HepG2 (cell line): Measurements from ENCODE around the gene KDM1B. TPM values are rescaled to one million over a fixed set of nuclear protein-coding genes. Genes with fewer than 3 reads are reported as not detected.

Source experiments
- ATAC-seq: fragments of 200-7000 bp; cut with Tn5 transposase; 3 replicates; pipeline ENCODE4 v1.9.1; 2020; ENCODE audit warnings: mild to moderate bottlenecking, moderate library complexity
- BruUV-seq: library from RNA; stranded (reverse); fragments of 400-500 nt; replicated peaks from 2 replicates; lab custom pipeline; 2021; lab: Mats Ljungman, UMichigan
- CTCF ChIA-PET: fragments of 300-600 bp; formaldehyde crosslinking; extraction: SDS; loops from one replicate; lab custom pipeline; 2021; ENCODE audit warnings: low total read pairs, inconsistent platforms, low intra/inter-chr PET ratio; lab: Yijun Ruan, JAX
- POLR2A ChIA-PET: fragments of 350-600 bp; sonication (Branson Sonifier 250); formaldehyde crosslinking; loops from one replicate; lab custom pipeline; 2020; ENCODE audit warnings: antibody characterized with exemption, inconsistent platforms; lab: Yijun Ruan, JAX
- DNase-seq: peaks from one replicate; pipeline ENCODE4 v3.0.0-alpha.2; 2015; ENCODE audit warnings: low spot score
- FAIRE-seq: peaks from 3 replicates; lab custom pipeline; 2011; peaks lifted over from hg19 to GRCh38; lab: Jason Lieb, UNC
- H2AFZ ChIP-seq: one replicate; pipeline ENCODE4 v1.6.1; 2011; ENCODE audit warnings: low read length, inconsistent platforms
- H3K27ac ChIP-seq: fragments of 300-600 bp; 3 replicates; pipeline ENCODE4 v1.8.0; 2011; ENCODE audit warnings: mixed run types, mild to moderate bottlenecking, mixed read lengths, low read length, inconsistent platforms; ENCODE audit not compliant: insufficient read depth; ENCODE audit errors: extremely low read length
- H3K27me3 ChIP-seq, 2 experiments: fragments of 200-600 bp in 1 of 2; 2 replicates in 1 of 2; 3 replicates in 1 of 2; pipeline versions ENCODE4 v1.6.0 to v1.8.0; 2011; ENCODE audit warnings: low read length in 2 of 2, mild to moderate bottlenecking in 2 of 2, moderate library complexity in 2 of 2, inconsistent platforms in 1 of 2; ENCODE audit not compliant: insufficient read depth in 2 of 2, control insufficient read depth in 1 of 2
- H3K36me3 ChIP-seq, 2 experiments: fragments of 200-600 bp in 1 of 2; replicated peaks in 1 of 2; 2 replicates in 1 of 2; 3 replicates in 1 of 2; pipeline versions ENCODE4 v1.5.1 to v1.8.0; 2011; ENCODE audit warnings: low read length in 2 of 2, inconsistent platforms in 1 of 2; ENCODE audit not compliant: insufficient read depth in 2 of 2, control insufficient read depth in 1 of 2
- H3K4me1 ChIP-seq: 2 replicates; pipeline ENCODE4 v1.5.1; 2012; ENCODE audit warnings: low read length, inconsistent platforms; ENCODE audit not compliant: insufficient read depth
- H3K4me2 ChIP-seq: 2 replicates; pipeline ENCODE4 v1.6.0; 2011; ENCODE audit warnings: low read depth, low read length, inconsistent platforms
- H3K4me3 ChIP-seq, 3 experiments: fragments of 200-600 bp in 1 of 3; sonication (generic), shearing (Covaris generic) in 1 of 3; replicated peaks in 1 of 3; 2 replicates each; pipeline ENCODE4 v1.5.1; 2011 to 2016; ENCODE audit warnings: low read length in 3 of 3, inconsistent platforms in 2 of 3, low read depth in 2 of 3, mild to moderate bottlenecking in 2 of 3, control low read depth in 1 of 3, mixed read lengths in 1 of 3; ENCODE audit not compliant: insufficient read depth in 1 of 3
- H3K79me2 ChIP-seq: one replicate; pipeline ENCODE4 v1.6.1; 2011; ENCODE audit warnings: low read length, inconsistent platforms; ENCODE audit not compliant: insufficient read depth
- H3K9ac ChIP-seq: 2 replicates; pipeline ENCODE4 v1.6.0; 2011; ENCODE audit warnings: mild to moderate bottlenecking, low read depth, low read length, inconsistent platforms; ENCODE audit not compliant: insufficient read depth
- H3K9me3 ChIP-seq: 2 replicates; pipeline ENCODE4 v1.5.1; 2012; ENCODE audit warnings: mild to moderate bottlenecking, low read length
- H4K20me1 ChIP-seq: 2 replicates; pipeline ENCODE4 v1.6.0; 2011; ENCODE audit warnings: inconsistent platforms, mild to moderate bottlenecking, low read length, moderate library complexity; ENCODE audit not compliant: insufficient read depth
- GATAD2A ChIP-seq: IDR thresholded peaks from 2 replicates; pipeline ENCODE4 v1.6.1; 2016
- HOXA9 ChIP-seq: sonication (generic); formaldehyde crosslinking; IDR thresholded peaks from 2 replicates; pipeline ENCODE4 v1.8.1; 2022; ENCODE audit warnings: missing genetic modification reagents, mild to moderate bottlenecking, moderate library complexity, borderline replicate concordance
- MLLT10 ChIP-seq: sonication (generic); formaldehyde crosslinking; IDR thresholded peaks from 2 replicates; pipeline ENCODE4 v1.4.0; 2020; ENCODE audit warnings: missing genetic modification reagents
- RFX5 ChIP-seq: IDR thresholded peaks from 2 replicates; pipeline ENCODE4 v1.6.1; 2011; ENCODE audit warnings: low read depth, low read length, improper control_type of control experiment
- XBP1 ChIP-seq: sonication (generic); formaldehyde crosslinking; IDR thresholded peaks from 2 replicates; pipeline ENCODE4 v1.5.0; 2020; ENCODE audit warnings: missing genetic modification reagents
- ZIK1 ChIP-seq: sonication (generic); formaldehyde crosslinking; IDR thresholded peaks from 2 replicates; pipeline ENCODE4 v1.5.0; 2020; ENCODE audit warnings: mild to moderate bottlenecking, low read depth, missing genetic modification reagents, borderline replicate concordance
- ZNF253 ChIP-seq: sonication (generic); formaldehyde crosslinking; IDR thresholded peaks from 2 replicates; pipeline ENCODE4 v1.8.0; 2022; ENCODE audit warnings: mild to moderate bottlenecking, missing genetic modification reagents, borderline replicate concordance
- ZNF614 ChIP-seq: IDR thresholded peaks from 2 replicates; pipeline ENCODE4 v1.6.1; 2018; ENCODE audit warnings: missing biosample characterization, missing genetic modification reagents, inconsistent platforms, borderline replicate concordance
- ZNF761 ChIP-seq: sonication (generic); formaldehyde crosslinking; conservative IDR thresholded peaks from 2 replicates; pipeline ENCODE4 v1.4.0; 2020; ENCODE audit warnings: mild to moderate bottlenecking, missing genetic modification reagents
- ZNF776 ChIP-seq: sonication (generic); formaldehyde crosslinking; IDR thresholded peaks from 2 replicates; pipeline ENCODE4 v1.4.0; 2020; ENCODE audit warnings: mild to moderate bottlenecking, missing genetic modification reagents
- ZSCAN9 ChIP-seq: IDR thresholded peaks from 2 replicates; pipeline ENCODE4 v1.6.1; 2016; ENCODE audit warnings: borderline replicate concordance
- WGBS: methylation state at CpG from one replicate; pipeline ENCODE4 v1.1.6; 2017; ENCODE audit warnings: low lambda C conversion rate; 5-methylcytosine and 5-hydroxymethylcytosine counted together
- in situ Hi-C: cut with HindIII; loops from 2 replicates; pipeline ENCODE4 v1.10.0; 2017; ENCODE audit warnings: low pct_unique_long_range_greater_than_20kb; ENCODE audit not compliant: extremely low pct_ligation_motif_present
- intact Hi-C: fragments of 100-400 bp; cut with micrococcal nuclease; formaldehyde crosslinking; loops from one replicate; pipeline ENCODE4 v1.10.0; 2022; ENCODE audit not compliant: unreplicated experiment
- polyA plus RNA-seq, 8 experiments: library from polyadenylated mRNA; depleted of rRNA in 3 of 8; stranded (reverse) in 7 of 8; unstranded in 1 of 8; fragments of >200 nt; fragmentation: Illumina TruSeq in 4 of 8; extraction: Trizol in 4 of 8; gene quantifications; 2 replicates each; pipeline versions ENCODE4 v1.2.1 to v1.2.3, GENCODE V29; 2011 to 2016; ENCODE audit warnings: low read depth in 4 of 8, missing spikeins in 1 of 8, mixed read lengths in 1 of 8; ENCODE audit not compliant: insufficient read depth in 1 of 8
- total RNA-seq, 5 experiments: library from RNA; depleted of rRNA; stranded (reverse); fragments of >200 nt; fragmentation: Illumina TruSeq; extraction: Trizol; gene quantifications; 2 replicates each; pipeline ENCODE4 v1.2.3, GENCODE V29; 2016; ENCODE audit warnings: low read depth in 1 of 5
- TF ChIP-seq, protein P1 (sequence below): sonication (generic); formaldehyde crosslinking; IDR thresholded peaks from 2 replicates; pipeline ENCODE4 v1.9.0; 2021; ENCODE audit warnings: missing genetic modification reagents, borderline replicate concordance
- TF ChIP-seq, protein P2 (sequence below): sonication (generic); formaldehyde crosslinking; IDR thresholded peaks from 2 replicates; pipeline ENCODE4 v1.5.1; 2020; ENCODE audit warnings: mild to moderate bottlenecking, missing genetic modification reagents, moderate library complexity
- TF ChIP-seq, protein P3 (sequence below): sonication (generic); formaldehyde crosslinking; IDR thresholded peaks from 2 replicates; pipeline ENCODE4 v1.5.1; 2020; ENCODE audit warnings: mild to moderate bottlenecking, missing genetic modification reagents, borderline replicate concordance

KDM1B gene
- total and polyA plus RNA-seq, 2 of the 13 experiments (the other 11 are each of a cell fraction or from before 2014, with no cell fraction given), result 9.8 to 13.2 TPM

DNA sequence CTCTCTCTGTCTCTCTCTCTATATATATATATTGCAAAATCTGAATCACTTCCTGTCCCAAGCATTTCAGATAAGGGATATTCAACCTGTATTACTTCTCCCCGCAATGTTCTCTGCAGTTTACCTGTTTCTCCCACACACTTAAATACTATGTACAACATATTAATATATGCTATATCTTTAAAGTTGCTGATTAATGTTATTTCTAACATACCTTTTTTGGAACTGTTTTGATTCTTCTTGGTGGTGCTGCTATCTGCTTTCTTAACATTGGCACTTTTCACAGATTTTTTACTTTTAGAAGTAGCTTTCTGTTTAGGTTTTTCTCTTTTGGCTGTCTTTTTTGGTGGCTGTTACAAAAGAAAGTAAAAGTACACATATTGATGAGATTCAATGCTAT, 81.9 kb downstream of the KDM1B start:
- POLR2A ChIA-PET, result no interaction called here
- no peak overlapping the region for H3K27ac ChIP-seq
- H3K4me3 ChIP-seq, result no peak overlapping the region
- in situ Hi-C loops (no loop called here), intact Hi-C loops (no loop called here)
- no peak for DNase-seq
- no peaks in the 10 kb centered on the region for H3K27me3 ChIP-seq
- no peak overlapping the region for H3K4me2 ChIP-seq
- no peaks in the 10 kb centered on the region for H4K20me1 ChIP-seq
- no peak overlapping the region for H2AFZ ChIP-seq
- CTCF ChIA-PET, result no interaction called here
- H3K4me1 ChIP-seq, result peaks cover 21% of the 10 kb centered on the region
- no peak overlapping the region for H3K9ac ChIP-seq
- no peak for FAIRE-seq
- peaks cover 10 to 57% of the 10 kb centered on the region in 2 experiments for H3K36me3 ChIP-seq
- TF ChIP-seq, protein P1, sequence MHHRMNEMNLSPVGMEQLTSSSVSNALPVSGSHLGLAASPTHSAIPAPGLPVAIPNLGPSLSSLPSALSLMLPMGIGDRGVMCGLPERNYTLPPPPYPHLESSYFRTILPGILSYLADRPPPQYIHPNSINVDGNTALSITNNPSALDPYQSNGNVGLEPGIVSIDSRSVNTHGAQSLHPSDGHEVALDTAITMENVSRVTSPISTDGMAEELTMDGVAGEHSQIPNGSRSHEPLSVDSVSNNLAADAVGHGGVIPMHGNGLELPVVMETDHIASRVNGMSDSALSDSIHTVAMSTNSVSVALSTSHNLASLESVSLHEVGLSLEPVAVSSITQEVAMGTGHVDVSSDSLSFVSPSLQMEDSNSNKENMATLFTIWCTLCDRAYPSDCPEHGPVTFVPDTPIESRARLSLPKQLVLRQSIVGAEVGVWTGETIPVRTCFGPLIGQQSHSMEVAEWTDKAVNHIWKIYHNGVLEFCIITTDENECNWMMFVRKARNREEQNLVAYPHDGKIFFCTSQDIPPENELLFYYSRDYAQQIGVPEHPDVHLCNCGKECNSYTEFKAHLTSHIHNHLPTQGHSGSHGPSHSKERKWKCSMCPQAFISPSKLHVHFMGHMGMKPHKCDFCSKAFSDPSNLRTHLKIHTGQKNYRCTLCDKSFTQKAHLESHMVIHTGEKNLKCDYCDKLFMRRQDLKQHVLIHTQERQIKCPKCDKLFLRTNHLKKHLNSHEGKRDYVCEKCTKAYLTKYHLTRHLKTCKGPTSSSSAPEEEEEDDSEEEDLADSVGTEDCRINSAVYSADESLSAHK, result no peak
- no peak for TF ChIP-seq HOXA9
- TF ChIP-seq ZNF614 (CRISPR knock-in tag), result no peak
- no peak for TF ChIP-seq RFX5
- TF ChIP-seq ZNF776 (CRISPR knock-in tag), result no peak
- TF ChIP-seq, protein P2, sequence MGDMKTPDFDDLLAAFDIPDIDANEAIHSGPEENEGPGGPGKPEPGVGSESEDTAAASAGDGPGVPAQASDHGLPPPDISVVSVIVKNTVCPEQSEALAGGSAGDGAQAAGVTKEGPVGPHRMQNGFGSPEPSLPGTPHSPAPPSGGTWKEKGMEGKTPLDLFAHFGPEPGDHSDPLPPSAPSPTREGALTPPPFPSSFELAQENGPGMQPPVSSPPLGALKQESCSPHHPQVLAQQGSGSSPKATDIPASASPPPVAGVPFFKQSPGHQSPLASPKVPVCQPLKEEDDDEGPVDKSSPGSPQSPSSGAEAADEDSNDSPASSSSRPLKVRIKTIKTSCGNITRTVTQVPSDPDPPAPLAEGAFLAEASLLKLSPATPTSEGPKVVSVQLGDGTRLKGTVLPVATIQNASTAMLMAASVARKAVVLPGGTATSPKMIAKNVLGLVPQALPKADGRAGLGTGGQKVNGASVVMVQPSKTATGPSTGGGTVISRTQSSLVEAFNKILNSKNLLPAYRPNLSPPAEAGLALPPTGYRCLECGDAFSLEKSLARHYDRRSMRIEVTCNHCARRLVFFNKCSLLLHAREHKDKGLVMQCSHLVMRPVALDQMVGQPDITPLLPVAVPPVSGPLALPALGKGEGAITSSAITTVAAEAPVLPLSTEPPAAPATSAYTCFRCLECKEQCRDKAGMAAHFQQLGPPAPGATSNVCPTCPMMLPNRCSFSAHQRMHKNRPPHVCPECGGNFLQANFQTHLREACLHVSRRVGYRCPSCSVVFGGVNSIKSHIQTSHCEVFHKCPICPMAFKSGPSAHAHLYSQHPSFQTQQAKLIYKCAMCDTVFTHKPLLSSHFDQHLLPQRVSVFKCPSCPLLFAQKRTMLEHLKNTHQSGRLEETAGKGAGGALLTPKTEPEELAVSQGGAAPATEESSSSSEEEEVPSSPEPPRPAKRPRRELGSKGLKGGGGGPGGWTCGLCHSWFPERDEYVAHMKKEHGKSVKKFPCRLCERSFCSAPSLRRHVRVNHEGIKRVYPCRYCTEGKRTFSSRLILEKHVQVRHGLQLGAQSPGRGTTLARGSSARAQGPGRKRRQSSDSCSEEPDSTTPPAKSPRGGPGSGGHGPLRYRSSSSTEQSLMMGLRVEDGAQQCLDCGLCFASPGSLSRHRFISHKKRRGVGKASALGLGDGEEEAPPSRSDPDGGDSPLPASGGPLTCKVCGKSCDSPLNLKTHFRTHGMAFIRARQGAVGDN, result no peak
- no peak for TF ChIP-seq MLLT10 (CRISPR knock-in tag)
- no peak for TF ChIP-seq XBP1
- TF ChIP-seq, protein P3, sequence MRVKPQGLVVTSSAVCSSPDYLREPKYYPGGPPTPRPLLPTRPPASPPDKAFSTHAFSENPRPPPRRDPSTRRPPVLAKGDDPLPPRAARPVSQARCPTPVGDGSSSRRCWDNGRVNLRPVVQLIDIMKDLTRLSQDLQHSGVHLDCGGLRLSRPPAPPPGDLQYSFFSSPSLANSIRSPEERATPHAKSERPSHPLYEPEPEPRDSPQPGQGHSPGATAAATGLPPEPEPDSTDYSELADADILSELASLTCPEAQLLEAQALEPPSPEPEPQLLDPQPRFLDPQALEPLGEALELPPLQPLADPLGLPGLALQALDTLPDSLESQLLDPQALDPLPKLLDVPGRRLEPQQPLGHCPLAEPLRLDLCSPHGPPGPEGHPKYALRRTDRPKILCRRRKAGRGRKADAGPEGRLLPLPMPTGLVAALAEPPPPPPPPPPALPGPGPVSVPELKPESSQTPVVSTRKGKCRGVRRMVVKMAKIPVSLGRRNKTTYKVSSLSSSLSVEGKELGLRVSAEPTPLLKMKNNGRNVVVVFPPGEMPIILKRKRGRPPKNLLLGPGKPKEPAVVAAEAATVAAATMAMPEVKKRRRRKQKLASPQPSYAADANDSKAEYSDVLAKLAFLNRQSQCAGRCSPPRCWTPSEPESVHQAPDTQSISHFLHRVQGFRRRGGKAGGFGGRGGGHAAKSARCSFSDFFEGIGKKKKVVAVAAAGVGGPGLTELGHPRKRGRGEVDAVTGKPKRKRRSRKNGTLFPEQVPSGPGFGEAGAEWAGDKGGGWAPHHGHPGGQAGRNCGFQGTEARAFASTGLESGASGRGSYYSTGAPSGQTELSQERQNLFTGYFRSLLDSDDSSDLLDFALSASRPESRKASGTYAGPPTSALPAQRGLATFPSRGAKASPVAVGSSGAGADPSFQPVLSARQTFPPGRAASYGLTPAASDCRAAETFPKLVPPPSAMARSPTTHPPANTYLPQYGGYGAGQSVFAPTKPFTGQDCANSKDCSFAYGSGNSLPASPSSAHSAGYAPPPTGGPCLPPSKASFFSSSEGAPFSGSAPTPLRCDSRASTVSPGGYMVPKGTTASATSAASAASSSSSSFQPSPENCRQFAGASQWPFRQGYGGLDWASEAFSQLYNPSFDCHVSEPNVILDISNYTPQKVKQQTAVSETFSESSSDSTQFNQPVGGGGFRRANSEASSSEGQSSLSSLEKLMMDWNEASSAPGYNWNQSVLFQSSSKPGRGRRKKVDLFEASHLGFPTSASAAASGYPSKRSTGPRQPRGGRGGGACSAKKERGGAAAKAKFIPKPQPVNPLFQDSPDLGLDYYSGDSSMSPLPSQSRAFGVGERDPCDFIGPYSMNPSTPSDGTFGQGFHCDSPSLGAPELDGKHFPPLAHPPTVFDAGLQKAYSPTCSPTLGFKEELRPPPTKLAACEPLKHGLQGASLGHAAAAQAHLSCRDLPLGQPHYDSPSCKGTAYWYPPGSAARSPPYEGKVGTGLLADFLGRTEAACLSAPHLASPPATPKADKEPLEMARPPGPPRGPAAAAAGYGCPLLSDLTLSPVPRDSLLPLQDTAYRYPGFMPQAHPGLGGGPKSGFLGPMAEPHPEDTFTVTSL (CRISPR knock-in tag), result no peak
- no peak for TF ChIP-seq ZNF761
- TF ChIP-seq ZIK1 (CRISPR knock-in tag), result no peak
- no peak for TF ChIP-seq GATAD2A (CRISPR knock-in tag)
- no peak for TF ChIP-seq ZSCAN9 (CRISPR knock-in tag)
- TF ChIP-seq ZNF253 (CRISPR knock-in tag), result no peak
- H3K9me3 ChIP-seq, result no peaks in the 10 kb centered on the region
- peaks cover 19% of the 10 kb centered on the region for H3K79me2 ChIP-seq
- WGBS, result 97% methylated on average over 1 of the region's 1 CpG
- no TSS peak for BruUV-seq
- ATAC-seq, result no peak
